ENCODE data around the gene UPK2. TPM values are rescaled to one million over a fixed set of nuclear protein-coding genes. Genes with fewer than 3 reads are reported as not detected.

The UPK2 gene
- total RNA-seq, 2 donors from 2014 or later: not detected

- Histone ChIP-seq H3K4me3 (no peak overlapping the region), H3K27ac (peak overlapping the region; percentile 95 to 99 (median 96)), H3K27me3 (no peaks in the 10 kb centered on the region), H3K4me1 (peaks cover 73% of the 10 kb centered on the region), H3K36me3 (replicated peaks in 1 of 2; ENCODE audit: insufficient read depth in 1 of 2, low read depth in 2 of 2) (peaks cover 0 to 7% of the 10 kb centered on the region in 2 donors), H3K9me3 (no peaks in the 10 kb centered on the region)
- 10 to 22% methylated on average over 12 to 17 of the region's 17 CpGs for WGBS, 2 donors
- ATAC-seq (peak; percentile 21), DNase-seq (peak; percentile 71 to 81 (median 78))
- intact Hi-C loops (cut with DNase I): no loop called here
- TF ChIP-seq CTCF (IDR thresholded peaks at IDR 0.05) (peak in 1 of 7 experiments; percentile 4), POLR2A (IDR thresholded peaks at IDR 0.05) (peak in 2 of 3 donors; percentile 41 to 53)
These were observed 47.0 kb upstream of the UPK2 start for GRCh38 chr11:118908901-118909618.

GRCh38 chr11:118909619-118910308 is 46.3 kb upstream of the UPK2 start:
- WGBS, 2 donors: 53 to 63% methylated on average over 13 to 20 of the region's 21 CpGs
- no peak for ATAC-seq
- TF ChIP-seq CTCF (IDR thresholded peaks at IDR 0.05): no peak
- TF ChIP-seq POLR2A (IDR thresholded peaks at IDR 0.05): no peak
- intact Hi-C loops (cut with DNase I): no loop called here
- Histone ChIP-seq H3K27ac (peak overlapping the region; percentile 95 to 99 (median 96)), H3K9me3 (no peaks in the 10 kb centered on the region), H3K27me3 (no peaks in the 10 kb centered on the region), H3K4me1 (peaks cover 80% of the 10 kb centered on the region), H3K4me3 (no peak overlapping the region), H3K36me3 (replicated peaks in 1 of 2; ENCODE audit: insufficient read depth in 1 of 2, low read depth in 2 of 2) (peaks cover 0 to 7% of the 10 kb centered on the region in 2 donors)
- DNase-seq: peak in 1 of 4 donors; percentile 23

GRCh38 chr11:118910309-118911112 is 45.6 kb upstream of the UPK2 start:
- peaks cover 0 to 7% of the 10 kb centered on the region in 2 donors for H3K36me3 ChIP-seq (replicated peaks in 1 of 2; ENCODE audit: insufficient read depth in 1 of 2, low read depth in 2 of 2)
- H3K4me1 ChIP-seq: peaks cover 87% of the 10 kb centered on the region
- ATAC-seq: peak; percentile 21
- 11 to 16% methylated on average over 14 to 67 of the region's 67 CpGs for WGBS, 2 donors
- no peak overlapping the region for H3K4me3 ChIP-seq
- TF ChIP-seq CTCF (IDR thresholded peaks at IDR 0.05) (no peak), POLR2A (IDR thresholded peaks at IDR 0.05) (peak in 2 of 3 donors; percentile 10 to 37)
- peak overlapping the region; percentile 95 to 99 (median 96) for H3K27ac ChIP-seq
- DNase-seq: peak; percentile 61 to 80 (median 74)
- H3K9me3 ChIP-seq: no peaks in the 10 kb centered on the region
- intact Hi-C loops (cut with DNase I): no loop called here
- H3K27me3 ChIP-seq: no peaks in the 10 kb centered on the region

GRCh38 chr11:118911113-118911879 is 44.8 kb upstream of the UPK2 start:
- Histone ChIP-seq H3K4me3 (no peak overlapping the region), H3K4me1 (peaks cover 95% of the 10 kb centered on the region), H3K9me3 (no peaks in the 10 kb centered on the region), H3K36me3 (replicated peaks in 1 of 2; ENCODE audit: insufficient read depth in 1 of 2, low read depth in 2 of 2) (peaks cover 0 to 2% of the 10 kb centered on the region in 2 donors), H3K27me3 (no peaks in the 10 kb centered on the region), H3K27ac (peak overlapping the region; percentile 95 to 99 (median 96))
- DNase-seq: peak in 2 of 4 donors; percentile 48 to 52
- TF ChIP-seq POLR2A (IDR thresholded peaks at IDR 0.05): no peak
- TF ChIP-seq CTCF (IDR thresholded peaks at IDR 0.05): no peak
- intact Hi-C loops (cut with DNase I): no loop called here
- WGBS, 2 donors: 20 to 46% methylated on average over 4 to 20 of the region's 21 CpGs
- ATAC-seq: no peak
